Activated T-cell treated with anti-CD3 and anti-CD28 coated beads, Interleukin-2, amount 50 U/mL, for 24 hours (primary cell): Measurements from ENCODE around the gene MIOX.

ENCODE experiments used
- DNase-seq: peaks from one replicate; pipeline ENCODE4 v3.0.0-alpha.2; 2020
- H3K27ac Mint-ChIP-seq: 2 replicates; pipeline ENCODE4 v1.8.0; 2020; ENCODE audit warnings: mild to moderate bottlenecking, mixed read lengths
- H3K27me3 Mint-ChIP-seq: 2 replicates; pipeline ENCODE4 v1.8.0; 2020; ENCODE audit warnings: mixed read lengths
- H3K36me3 Mint-ChIP-seq: 2 replicates; pipeline ENCODE4 v1.8.0; 2020; ENCODE audit warnings: low read depth, mixed read lengths
- H3K4me1 Mint-ChIP-seq: 2 replicates; pipeline ENCODE4 v1.8.0; 2020; ENCODE audit warnings: low read depth, mixed read lengths
- H3K4me3 Mint-ChIP-seq: 2 replicates; pipeline ENCODE4 v1.8.0; 2020; ENCODE audit warnings: mild to moderate bottlenecking, moderate library complexity, mixed read lengths
- H3K9me3 Mint-ChIP-seq: 2 replicates; pipeline ENCODE4 v1.8.0; 2020; ENCODE audit warnings: mixed read lengths

MIOX gene

DNA sequence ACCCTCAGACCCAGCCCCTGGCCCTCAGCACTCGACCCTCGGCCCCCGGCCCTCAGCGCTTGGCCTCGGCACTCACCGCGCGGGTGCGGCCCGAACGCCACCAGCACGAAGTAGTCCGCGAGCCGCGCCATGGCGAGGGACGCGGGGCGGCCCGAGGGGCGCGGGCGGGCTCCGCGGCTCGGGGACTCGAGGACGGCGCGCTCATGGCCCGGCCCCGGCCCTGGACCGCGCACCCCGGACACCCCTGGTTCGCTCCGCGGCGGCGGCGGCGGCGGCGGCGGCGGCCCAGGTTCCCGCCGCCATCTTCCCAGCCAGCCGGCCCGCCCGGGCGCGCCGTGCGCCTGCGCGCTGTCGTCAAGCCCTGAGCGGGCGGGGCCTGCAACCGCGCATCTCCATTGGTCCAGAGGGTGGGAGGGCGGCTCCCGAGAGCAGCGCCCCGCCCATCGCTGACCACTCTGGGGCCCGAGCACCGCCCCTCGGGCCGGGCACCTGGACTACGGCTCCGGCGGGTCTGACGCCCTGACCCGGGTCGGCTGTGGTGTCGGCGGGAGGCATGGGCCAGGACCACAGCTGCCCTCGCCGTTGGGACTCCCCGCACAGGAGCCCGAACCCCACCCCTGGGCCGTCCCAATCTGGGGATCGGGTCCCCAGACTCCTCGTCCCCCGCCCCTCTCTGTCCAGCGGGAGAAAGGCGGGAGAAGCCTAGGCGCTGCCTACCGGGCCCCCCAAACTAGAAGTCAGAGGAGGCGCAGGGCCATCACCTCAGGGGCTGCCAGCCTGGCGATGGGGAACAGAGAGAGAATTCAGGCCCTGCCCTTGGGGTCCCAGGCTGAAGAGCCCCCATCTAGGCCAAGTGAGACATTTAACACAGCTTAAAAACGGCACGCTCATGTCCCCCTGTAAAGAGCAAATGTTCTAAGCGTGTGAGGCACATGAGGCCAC, 11.7 kb upstream of the MIOX start, which contains the start of gene SBF1:
SBF1 (minus strand) TSS at position 326 of the 942 bp plus-strand sequence; CDS start at position 131, 195 bp downstream.
- H3K27ac Mint-ChIP-seq, result peak within 1 kb of the TSS; percentile 94
- no peaks in the 10 kb centered on the region for H3K9me3 Mint-ChIP-seq
- peaks cover 17% of the 10 kb centered on the region for H3K36me3 Mint-ChIP-seq
- peaks cover 2% of the 10 kb centered on the region for H3K27me3 Mint-ChIP-seq
- DNase-seq, result peak; percentile 93
- peaks cover 48% of the 10 kb centered on the region for H3K4me1 Mint-ChIP-seq
- H3K4me3 Mint-ChIP-seq, result peak within 1 kb of the TSS; percentile 96

GRCh38 chr22:50475652-50476002, 11.0 kb upstream of the MIOX start:
- Mint-ChIP-seq H3K4me3 (peak overlapping the region; percentile 66), H3K27me3 (peaks cover 6% of the 10 kb centered on the region), H3K9me3 (no peaks in the 10 kb centered on the region), H3K4me1 (peaks cover 45% of the 10 kb centered on the region), H3K36me3 (peaks cover 17% of the 10 kb centered on the region), H3K27ac (peak overlapping the region; percentile 77)
- DNase-seq, result no peak

- peaks cover 12% of the 10 kb centered on the region for H3K36me3 Mint-ChIP-seq
- peaks cover 33% of the 10 kb centered on the region for H3K4me1 Mint-ChIP-seq
- peaks cover 6% of the 10 kb centered on the region for H3K27me3 Mint-ChIP-seq
- no peak overlapping the region for H3K27ac Mint-ChIP-seq
- no peak for DNase-seq
- no peaks in the 10 kb centered on the region for H3K9me3 Mint-ChIP-seq
- H3K4me3 Mint-ChIP-seq, result peak overlapping the region; percentile 66
Measured at GRCh38 chr22:50476868-50477267, 9.8 kb upstream of the MIOX start.

GRCh38 chr22:50477923-50478322, 8.7 kb upstream of the MIOX start:
- no peak for DNase-seq
- no peak overlapping the region for H3K27ac Mint-ChIP-seq
- H3K27me3 Mint-ChIP-seq, result peaks cover 6% of the 10 kb centered on the region
- H3K9me3 Mint-ChIP-seq, result no peaks in the 10 kb centered on the region
- peaks cover 11% of the 10 kb centered on the region for H3K36me3 Mint-ChIP-seq
- H3K4me3 Mint-ChIP-seq, result no peak overlapping the region
- H3K4me1 Mint-ChIP-seq, result peaks cover 23% of the 10 kb centered on the region

GRCh38 chr22:50479721-50480120, 6.9 kb upstream of the MIOX start:
- DNase-seq, result no peak
- peak overlapping the region; percentile 52 for H3K4me3 Mint-ChIP-seq
- peaks cover 10% of the 10 kb centered on the region for H3K4me1 Mint-ChIP-seq
- H3K36me3 Mint-ChIP-seq, result no peaks in the 10 kb centered on the region
- H3K27me3 Mint-ChIP-seq, result peaks cover 6% of the 10 kb centered on the region
- H3K27ac Mint-ChIP-seq, result no peak overlapping the region
- H3K9me3 Mint-ChIP-seq, result no peaks in the 10 kb centered on the region

DNA sequence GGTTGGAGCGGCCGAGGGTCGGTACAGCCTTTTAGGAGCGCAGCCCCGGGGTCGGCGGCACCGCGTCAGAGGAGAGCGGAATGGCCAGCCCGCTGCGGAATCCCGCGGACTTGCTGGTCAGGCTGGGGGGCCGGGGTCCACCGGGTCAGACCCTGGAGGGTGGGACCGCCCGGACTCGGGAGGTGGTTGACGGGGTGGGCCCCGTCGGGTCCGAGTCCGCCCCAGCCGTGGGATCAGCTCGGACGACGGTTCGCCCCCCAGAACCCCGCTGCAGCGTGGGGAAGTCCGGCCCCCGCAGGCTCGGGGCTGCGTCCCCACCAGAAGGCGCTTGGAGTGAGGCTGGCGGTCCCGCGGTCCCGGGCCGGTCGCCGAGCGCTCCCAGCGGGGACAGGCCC, 5.6 kb upstream of the MIOX start:
- peak overlapping the region; percentile 52 for H3K4me3 Mint-ChIP-seq
- H3K27me3 Mint-ChIP-seq, result peaks cover 6% of the 10 kb centered on the region
- H3K27ac Mint-ChIP-seq, result no peak overlapping the region
- H3K4me1 Mint-ChIP-seq, result peaks cover 5% of the 10 kb centered on the region
- no peak for DNase-seq
- no peaks in the 10 kb centered on the region for H3K36me3 Mint-ChIP-seq
- no peaks in the 10 kb centered on the region for H3K9me3 Mint-ChIP-seq

DNA sequence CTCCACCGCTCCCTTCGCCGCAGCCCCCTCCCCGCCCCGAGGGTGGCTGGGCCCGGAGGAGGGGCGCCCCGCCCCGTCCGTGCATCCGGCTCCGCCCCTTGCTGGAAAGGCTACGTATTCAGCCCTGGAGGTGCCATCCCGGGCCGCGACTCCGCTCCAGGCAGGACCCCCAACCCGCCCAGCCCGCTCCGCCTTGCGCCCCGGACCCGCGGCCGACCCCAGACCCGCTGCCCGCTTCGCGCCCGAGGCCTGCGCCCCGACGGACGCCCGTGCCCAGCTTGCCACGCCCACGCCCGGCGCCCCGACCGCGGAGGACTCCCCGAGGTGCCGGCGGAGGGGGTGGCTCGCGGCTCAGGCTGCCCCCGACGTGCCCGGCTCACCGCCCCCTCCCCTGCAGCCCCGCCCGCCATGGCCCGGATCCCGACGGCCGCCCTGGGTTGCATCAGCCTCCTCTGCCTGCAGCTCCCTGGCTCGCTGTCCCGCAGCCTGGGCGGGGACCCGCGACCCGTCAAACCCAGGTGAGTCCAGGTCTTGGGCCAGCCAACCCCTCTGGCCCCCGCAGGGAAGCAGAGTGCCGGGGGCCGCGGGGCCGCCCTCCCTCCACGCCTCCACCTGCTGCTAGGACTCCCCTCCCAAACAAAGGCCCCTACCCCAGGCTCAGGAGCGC, 5.1 kb upstream of the MIOX start, which contains the start of gene ADM2:
ADM2 (plus strand) TSS at position 104 of the 667 bp plus-strand sequence; CDS start at position 409, 305 bp downstream.
- Mint-ChIP-seq H3K27me3 (peaks cover 6% of the 10 kb centered on the region), H3K27ac (no peak within 1 kb of the TSS), H3K4me1 (peaks cover 5% of the 10 kb centered on the region), H3K4me3 (peak within 1 kb of the TSS; percentile 77), H3K36me3 (no peaks in the 10 kb centered on the region), H3K9me3 (no peaks in the 10 kb centered on the region)
- DNase-seq, result peak; percentile 83

GRCh38 chr22:50482107-50483074, 4.3 kb upstream of the MIOX start:
- H3K27ac Mint-ChIP-seq, result no peak overlapping the region
- H3K4me3 Mint-ChIP-seq, result peak overlapping the region; percentile 77
- no peak for DNase-seq
- H3K4me1 Mint-ChIP-seq, result peaks cover 5% of the 10 kb centered on the region
- H3K36me3 Mint-ChIP-seq, result no peaks in the 10 kb centered on the region
- H3K9me3 Mint-ChIP-seq, result no peaks in the 10 kb centered on the region
- H3K27me3 Mint-ChIP-seq, result peaks cover 6% of the 10 kb centered on the region

DNA sequence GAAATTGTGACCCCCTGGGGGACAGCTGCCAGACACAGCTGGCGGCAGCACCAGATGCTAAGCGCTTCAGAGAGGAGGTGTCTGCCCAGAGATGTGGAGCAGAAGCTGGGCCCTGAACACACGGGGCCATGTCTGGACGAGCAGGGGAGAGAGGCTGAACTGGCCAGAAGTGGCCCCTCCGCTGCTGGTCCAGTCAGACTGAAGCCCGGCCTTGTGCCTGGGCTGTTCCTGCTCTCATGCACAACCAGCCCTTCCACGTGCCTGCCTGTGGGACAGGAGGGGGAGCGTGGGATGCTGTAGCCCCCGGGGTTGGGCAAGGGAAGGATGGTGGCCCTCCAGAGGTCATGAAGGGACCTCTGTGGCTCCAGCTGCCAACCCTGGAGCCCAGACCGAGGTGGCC, 3.6 kb upstream of the MIOX start:
- Mint-ChIP-seq H3K4me1 (peaks cover 5% of the 10 kb centered on the region), H3K36me3 (no peaks in the 10 kb centered on the region), H3K27ac (no peak overlapping the region), H3K27me3 (peaks cover 6% of the 10 kb centered on the region), H3K9me3 (no peaks in the 10 kb centered on the region), H3K4me3 (peak overlapping the region; percentile 10)
- no peak for DNase-seq

DNA sequence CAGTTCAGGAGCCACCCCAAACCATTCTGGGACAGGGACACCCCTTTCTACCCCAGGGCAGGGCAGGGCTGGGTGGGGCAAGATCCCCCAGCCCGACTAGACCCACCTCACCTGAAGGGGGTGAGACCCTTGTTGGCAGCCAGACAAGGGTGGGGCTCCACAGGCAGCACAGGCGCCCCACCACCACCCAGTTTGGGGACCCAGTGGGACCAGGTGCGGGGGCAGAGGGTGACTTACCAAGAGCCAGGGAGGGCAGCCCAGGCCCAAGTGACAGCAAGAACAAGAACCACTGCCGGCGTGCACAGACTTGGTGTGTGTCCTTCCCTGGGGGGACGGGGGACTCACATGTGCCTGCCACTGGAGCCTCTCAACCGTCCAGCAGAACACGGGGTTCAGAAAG, 3.1 kb upstream of the MIOX start:
- Mint-ChIP-seq H3K27ac (no peak overlapping the region), H3K36me3 (no peaks in the 10 kb centered on the region), H3K9me3 (no peaks in the 10 kb centered on the region), H3K27me3 (peaks cover 6% of the 10 kb centered on the region), H3K4me3 (no peak overlapping the region), H3K4me1 (peaks cover 5% of the 10 kb centered on the region)
- no peak for DNase-seq

DNA sequence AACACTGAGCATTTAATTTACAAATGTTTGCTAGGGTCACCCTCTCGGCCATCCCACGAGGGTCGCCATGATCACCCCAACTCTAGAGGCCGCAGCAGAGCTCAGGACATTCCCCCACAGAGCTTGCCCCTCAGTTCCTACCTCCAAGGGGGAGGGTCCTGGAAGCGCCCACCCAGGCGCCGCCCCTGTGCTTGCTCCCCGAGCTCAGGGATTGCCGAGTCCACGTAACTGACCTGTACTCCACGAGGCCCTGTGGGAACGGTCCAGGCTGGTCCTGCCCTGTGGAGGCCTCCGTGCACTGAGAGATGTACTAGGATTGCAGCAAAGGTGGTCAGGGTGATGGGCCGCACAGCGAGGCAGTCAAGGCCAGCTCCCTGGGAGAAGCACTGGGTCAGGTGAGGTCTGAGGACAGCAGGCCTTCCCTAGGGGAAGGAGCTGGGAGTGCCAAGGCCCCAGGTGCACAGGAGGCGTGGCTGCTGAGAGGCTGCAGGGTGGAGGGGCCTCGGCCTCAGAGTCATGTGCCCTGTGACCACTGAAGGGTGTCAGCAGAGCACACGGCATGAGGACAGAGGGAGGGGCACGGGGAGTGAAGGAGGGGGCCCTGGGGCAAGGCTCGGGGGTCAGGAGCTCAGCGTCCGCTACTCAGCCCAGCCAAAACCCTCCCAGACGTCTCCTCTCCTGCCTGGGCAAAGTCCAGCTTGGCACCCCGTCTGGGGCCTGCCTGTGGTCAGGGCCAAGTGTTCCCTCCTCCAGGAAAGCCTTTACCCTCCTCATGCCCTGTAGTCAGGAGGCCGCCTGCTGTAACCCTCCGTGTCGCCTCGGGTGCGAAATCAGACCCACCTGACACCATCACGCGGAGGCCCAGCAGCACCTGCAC, 2.4 kb upstream of the MIOX start:
- Mint-ChIP-seq H3K4me3 (no peak overlapping the region), H3K4me1 (peaks cover 5% of the 10 kb centered on the region), H3K9me3 (no peaks in the 10 kb centered on the region), H3K27me3 (peaks cover 6% of the 10 kb centered on the region), H3K36me3 (no peaks in the 10 kb centered on the region), H3K27ac (no peak overlapping the region)
- DNase-seq, result no peak

DNA sequence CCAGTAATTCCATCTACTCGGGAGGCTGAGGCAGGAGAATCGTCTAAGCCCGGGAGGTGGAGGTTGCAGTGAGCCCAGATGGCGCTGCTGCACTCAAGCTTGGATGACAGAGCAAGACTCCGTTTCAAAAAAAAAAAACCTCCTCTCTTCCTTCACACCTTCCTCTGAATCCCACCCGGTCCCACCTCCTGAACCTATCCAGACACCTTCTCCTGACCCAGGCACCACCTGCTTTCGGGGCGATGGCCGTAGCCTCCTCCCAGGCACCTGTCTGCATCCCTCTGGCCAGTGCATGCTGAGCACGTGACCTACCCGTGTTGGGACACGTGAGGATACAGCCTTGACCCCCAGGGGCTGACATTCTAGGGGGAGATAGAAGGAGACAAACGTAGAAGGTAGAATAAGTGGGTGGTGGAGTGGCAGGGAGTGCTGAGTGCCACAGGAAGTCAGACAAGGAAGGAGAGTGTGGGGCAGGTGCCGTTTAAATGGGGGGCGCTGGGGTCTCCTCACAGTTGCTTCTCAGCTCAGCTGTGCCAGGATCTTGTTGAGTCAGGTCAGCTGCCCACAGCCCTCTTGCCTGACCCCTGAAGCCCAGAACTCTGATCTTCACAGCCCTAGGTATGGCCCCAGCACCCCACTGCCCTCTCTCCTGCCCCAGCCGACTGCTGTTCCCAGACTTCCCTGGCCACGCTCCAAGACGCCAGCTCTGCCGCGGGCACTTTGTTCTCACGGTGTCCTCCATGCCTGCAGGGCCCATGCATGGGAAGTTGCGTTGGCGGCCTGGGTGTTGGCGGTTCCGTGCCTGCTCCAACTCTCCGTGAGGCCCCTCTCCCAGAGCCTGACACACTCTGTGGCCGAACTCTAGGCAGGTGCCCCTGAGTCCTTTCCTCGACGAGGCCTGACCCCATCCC, 1.2 kb upstream of the MIOX start:
- H3K4me1 Mint-ChIP-seq, result no peaks in the 10 kb centered on the region
- no peak overlapping the region for H3K27ac Mint-ChIP-seq
- no peak overlapping the region for H3K4me3 Mint-ChIP-seq
- DNase-seq, result no peak
- no peaks in the 10 kb centered on the region for H3K9me3 Mint-ChIP-seq
- no peaks in the 10 kb centered on the region for H3K27me3 Mint-ChIP-seq
- H3K36me3 Mint-ChIP-seq, result no peaks in the 10 kb centered on the region
